ENCODE results near the gene HIVEP2. TPM values are rescaled to one million over a fixed set of nuclear protein-coding genes. Genes with fewer than 3 reads are reported as not detected.
A peak's percentile ranks its signal among the peaks of the same experiment; 100 is the strongest.

The HIVEP2 gene
- total RNA-seq, 2 experiments from 2014 or later = 30.2 to 35.4 TPM

GRCh38 chr6:142927271-142927580 is 17.8 kb downstream of the HIVEP2 start:
- no peaks in the 10 kb centered on the region for H3K27me3 Mint-ChIP-seq
- ChIA-PET CTCF (interaction anchor here (0.6 to 2.4 kb wide), 5 partner anchors 8 to 90 kb away, joined by 3 to 14 read pairs (median 3); no protein-coding TSS in a partner anchor), POLR2A (interaction anchor here (1.0 to 1.1 kb wide), 2 partner anchors 14 to 20 kb away, joined by 3 to 4 read pairs; no protein-coding TSS in a partner anchor)
- DNase-seq = no peak
- peaks cover 27% of the 10 kb centered on the region for H3K36me3 Mint-ChIP-seq (ENCODE audit: low read depth)
- H3K27ac Mint-ChIP-seq = peak overlapping the region; percentile 98
- no peaks in the 10 kb centered on the region for H3K9me3 Mint-ChIP-seq
- H3K4me3 Mint-ChIP-seq = peak overlapping the region; percentile 89
- peaks cover 49% of the 10 kb centered on the region for H3K4me1 Mint-ChIP-seq

DNA sequence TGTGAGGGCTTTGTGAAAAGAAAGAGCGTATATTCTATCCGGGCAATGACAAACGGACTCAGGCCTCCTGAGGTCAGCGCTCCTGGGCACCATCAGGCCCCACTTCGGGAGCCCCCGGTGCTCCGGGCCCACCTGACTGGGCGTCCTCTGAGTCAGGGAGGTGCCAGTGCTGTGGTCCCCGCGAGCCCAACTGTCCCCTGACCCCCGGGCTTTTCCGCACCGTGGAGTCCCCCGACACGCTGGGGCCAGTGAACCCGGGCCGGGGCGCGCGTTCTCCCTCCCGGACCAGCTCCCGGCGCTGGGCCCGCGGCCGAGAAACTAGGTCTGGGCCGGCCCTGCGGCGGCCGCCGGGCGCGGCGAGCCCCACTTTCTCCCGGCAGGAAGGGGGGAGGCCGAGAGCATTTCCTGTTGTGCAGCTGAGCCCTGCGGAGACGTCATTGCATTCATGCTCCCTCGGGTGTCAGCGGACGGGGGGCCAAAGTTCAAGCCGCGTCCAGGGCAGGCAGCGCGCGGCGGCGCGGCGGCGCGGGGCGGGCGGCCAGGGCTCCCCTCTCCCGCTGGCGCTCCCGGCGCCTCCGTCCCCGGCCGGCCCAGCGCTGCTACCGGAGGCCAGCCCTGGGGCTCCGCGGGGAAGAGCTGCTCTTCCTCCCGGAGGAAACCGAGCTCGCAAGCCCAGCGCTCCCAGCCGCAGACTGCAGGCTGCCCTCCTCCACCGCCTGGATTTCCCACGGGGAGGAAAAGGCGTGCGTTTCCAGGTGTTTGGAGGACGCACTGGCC is 18.3 kb downstream of the HIVEP2 start:
- peak overlapping the region; percentile 98 for H3K27ac Mint-ChIP-seq
- peaks cover 29% of the 10 kb centered on the region for H3K36me3 Mint-ChIP-seq (ENCODE audit: low read depth)
- no peaks in the 10 kb centered on the region for H3K9me3 Mint-ChIP-seq
- no peaks in the 10 kb centered on the region for H3K27me3 Mint-ChIP-seq
- ChIA-PET POLR2A (interaction anchor here (0.7 to 1.1 kb wide), 3 partner anchors 14 to 143 kb away, joined by 3 to 4 read pairs (median 3); no protein-coding TSS in a partner anchor), CTCF (interaction anchor here (0.6 to 2.4 kb wide), 5 partner anchors 9 to 90 kb away, joined by 3 to 14 read pairs (median 3); no protein-coding TSS in a partner anchor)
- H3K4me3 Mint-ChIP-seq = peak overlapping the region; percentile 89
- DNase-seq = peak; percentile 85
- H3K4me1 Mint-ChIP-seq = peaks cover 47% of the 10 kb centered on the region

GRCh38 chr6:142926177-142926493 is 18.8 kb downstream of the HIVEP2 start:
- Mint-ChIP-seq H3K4me1 (peaks cover 42% of the 10 kb centered on the region), H3K27me3 (no peaks in the 10 kb centered on the region), H3K36me3 (ENCODE audit: low read depth) (peaks cover 26% of the 10 kb centered on the region), H3K27ac (peak overlapping the region; percentile 98), H3K9me3 (no peaks in the 10 kb centered on the region), H3K4me3 (peak overlapping the region; percentile 89)
- POLR2A ChIA-PET = interaction anchor here (0.7 to 1.1 kb wide), 3 partner anchors 13 to 143 kb away, joined by 3 to 4 read pairs (median 3); no protein-coding TSS in a partner anchor
- no peak for DNase-seq
- CTCF ChIA-PET = interaction anchor here (2.4 kb wide), 1 partner anchor 9 kb away, joined by 14 read pairs; no protein-coding TSS in a partner anchor

- no peak for DNase-seq
- no peaks in the 10 kb centered on the region for H3K27me3 Mint-ChIP-seq
- CTCF ChIA-PET = interaction anchor here (2.4 kb wide), 1 partner anchor 10 kb away, joined by 14 read pairs; no protein-coding TSS in a partner anchor
- peak overlapping the region; percentile 42 for H3K4me3 Mint-ChIP-seq
- POLR2A ChIA-PET = interaction anchor here (0.7 kb wide), 1 partner anchor 144 kb away, joined by 3 read pairs; no protein-coding TSS in a partner anchor
- peaks cover 45% of the 10 kb centered on the region for H3K4me1 Mint-ChIP-seq
- peaks cover 28% of the 10 kb centered on the region for H3K36me3 Mint-ChIP-seq (ENCODE audit: low read depth)
- peak overlapping the region; percentile 98 for H3K27ac Mint-ChIP-seq
- H3K9me3 Mint-ChIP-seq = no peaks in the 10 kb centered on the region
These were observed 19.3 kb downstream of the HIVEP2 start for GRCh38 chr6:142925575-142926110.

- CTCF ChIA-PET = interaction anchor here (0.7 kb wide), 1 partner anchor 148 kb away, joined by 3 read pairs; no protein-coding TSS in a partner anchor
- POLR2A ChIA-PET = no interaction called here
- Mint-ChIP-seq H3K27me3 (no peaks in the 10 kb centered on the region), H3K4me3 (no peak overlapping the region), H3K9me3 (no peaks in the 10 kb centered on the region), H3K27ac (peak overlapping the region; percentile 61), H3K4me1 (peaks cover 66% of the 10 kb centered on the region), H3K36me3 (ENCODE audit: low read depth) (peaks cover 47% of the 10 kb centered on the region)
- no peak for DNase-seq
These were observed 26.5 kb downstream of the HIVEP2 start for GRCh38 chr6:142918339-142919042.

GRCh38 chr6:142916881-142917280 is 28.1 kb downstream of the HIVEP2 start:
- no peaks in the 10 kb centered on the region for H3K27me3 Mint-ChIP-seq
- ChIA-PET POLR2A (no interaction called here), CTCF (interaction anchor here (0.6 to 1.4 kb wide), 2 partner anchors 9 to 533 kb away, joined by 3 to 5 read pairs; no protein-coding TSS in a partner anchor)
- peaks cover 53% of the 10 kb centered on the region for H3K36me3 Mint-ChIP-seq (ENCODE audit: low read depth)
- peaks cover 78% of the 10 kb centered on the region for H3K4me1 Mint-ChIP-seq
- DNase-seq = no peak
- H3K4me3 Mint-ChIP-seq = no peak overlapping the region
- H3K9me3 Mint-ChIP-seq = no peaks in the 10 kb centered on the region
- no peak overlapping the region for H3K27ac Mint-ChIP-seq

GRCh38 chr6:142914937-142915697 is 29.9 kb downstream of the HIVEP2 start:
- CTCF ChIA-PET = no interaction called here
- Mint-ChIP-seq H3K9me3 (no peaks in the 10 kb centered on the region), H3K4me1 (peaks cover 84% of the 10 kb centered on the region), H3K27me3 (no peaks in the 10 kb centered on the region), H3K36me3 (ENCODE audit: low read depth) (peaks cover 49% of the 10 kb centered on the region), H3K4me3 (no peak overlapping the region), H3K27ac (peak overlapping the region; percentile 81)
- no peak for DNase-seq
- POLR2A ChIA-PET = no interaction called here

DNA sequence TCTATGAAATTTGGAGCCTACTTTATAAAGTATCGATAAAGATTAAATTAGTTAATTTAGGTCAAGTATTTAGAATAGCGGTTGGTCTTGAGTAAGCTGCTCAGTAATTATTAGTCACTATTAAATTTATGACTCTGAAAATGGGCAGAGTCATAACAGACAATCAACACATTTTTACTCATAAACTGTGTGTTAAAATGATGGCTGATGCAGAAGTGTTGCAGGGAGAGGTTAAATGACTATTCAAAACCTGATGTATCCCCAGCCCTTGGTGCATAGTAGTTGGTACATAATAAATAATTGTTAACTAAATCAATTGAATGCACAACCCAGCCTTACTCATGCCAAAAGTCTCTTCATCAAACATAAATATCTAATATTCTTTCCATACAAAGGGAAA is 30.6 kb downstream of the HIVEP2 start:
- H3K4me1 Mint-ChIP-seq = peaks cover 84% of the 10 kb centered on the region
- DNase-seq = no peak
- peaks cover 2% of the 10 kb centered on the region for H3K9me3 Mint-ChIP-seq
- H3K27ac Mint-ChIP-seq = peak overlapping the region; percentile 99
- CTCF ChIA-PET = interaction anchor here (0.6 kb wide), 2 partner anchors 174 to 1442 kb away, joined by 4 to 6 read pairs; no protein-coding TSS in a partner anchor
- H3K27me3 Mint-ChIP-seq = no peaks in the 10 kb centered on the region
- POLR2A ChIA-PET = no interaction called here
- peaks cover 52% of the 10 kb centered on the region for H3K36me3 Mint-ChIP-seq (ENCODE audit: low read depth)
- no peak overlapping the region for H3K4me3 Mint-ChIP-seq

DNA sequence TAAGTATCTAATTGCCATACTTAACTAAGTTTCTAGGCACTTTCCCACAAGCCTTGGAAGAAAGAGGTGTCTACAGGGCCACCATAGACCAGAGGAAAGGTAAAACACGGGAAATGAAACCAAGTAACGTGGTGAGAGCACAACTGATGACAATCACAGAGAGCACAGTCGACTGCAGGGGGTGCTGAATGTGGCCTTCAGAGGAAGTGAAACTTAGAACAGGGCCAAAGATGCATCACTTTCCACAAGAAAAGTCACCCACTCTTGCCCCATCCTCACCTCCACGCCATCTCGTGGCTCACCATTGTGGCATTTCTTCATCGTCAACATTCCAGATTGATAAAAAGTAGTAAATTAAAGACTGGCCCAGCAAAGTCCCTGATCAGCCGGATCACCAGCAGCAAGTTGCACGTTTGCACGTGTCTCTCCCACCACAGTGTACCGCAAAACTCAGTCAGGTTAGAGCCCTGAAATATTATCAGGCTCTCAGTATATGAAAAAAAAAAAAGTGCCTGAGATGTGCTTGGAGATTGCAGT is 31.4 kb downstream of the HIVEP2 start:
- Mint-ChIP-seq H3K27ac (peak overlapping the region; percentile 99), H3K4me1 (peaks cover 79% of the 10 kb centered on the region), H3K27me3 (no peaks in the 10 kb centered on the region), H3K9me3 (peaks cover 2% of the 10 kb centered on the region), H3K4me3 (peak overlapping the region; percentile 77), H3K36me3 (ENCODE audit: low read depth) (peaks cover 47% of the 10 kb centered on the region)
- CTCF ChIA-PET = interaction anchor here (0.6 to 0.8 kb wide), 3 partner anchors 14 to 1441 kb away, joined by 3 to 6 read pairs (median 4); no protein-coding TSS in a partner anchor
- DNase-seq = peak; percentile 83
- POLR2A ChIA-PET = interaction anchor here (0.8 kb wide), 1 partner anchor 13 kb away, joined by 3 read pairs; no protein-coding TSS in a partner anchor

GRCh38 chr6:142913036-142913510 is 31.9 kb downstream of the HIVEP2 start:
- peak overlapping the region; percentile 77 for H3K4me3 Mint-ChIP-seq
- POLR2A ChIA-PET = interaction anchor here (0.8 kb wide), 1 partner anchor 14 kb away, joined by 3 read pairs; no protein-coding TSS in a partner anchor
- peaks cover 3% of the 10 kb centered on the region for H3K9me3 Mint-ChIP-seq
- no peak for DNase-seq
- H3K27me3 Mint-ChIP-seq = no peaks in the 10 kb centered on the region
- CTCF ChIA-PET = interaction anchor here (0.9 kb wide), 1 partner anchor 30 kb away, joined by 3 read pairs; no protein-coding TSS in a partner anchor
- H3K27ac Mint-ChIP-seq = peak overlapping the region; percentile 99
- peaks cover 80% of the 10 kb centered on the region for H3K4me1 Mint-ChIP-seq
- peaks cover 44% of the 10 kb centered on the region for H3K36me3 Mint-ChIP-seq (ENCODE audit: low read depth)

- peak overlapping the region; percentile 99 for H3K27ac Mint-ChIP-seq
- no peaks in the 10 kb centered on the region for H3K27me3 Mint-ChIP-seq
- peaks cover 47% of the 10 kb centered on the region for H3K36me3 Mint-ChIP-seq (ENCODE audit: low read depth)
- H3K4me3 Mint-ChIP-seq = no peak overlapping the region
- ChIA-PET CTCF (interaction anchor here (0.7 kb wide), 1 partner anchor 10 kb away, joined by 4 read pairs; no protein-coding TSS in a partner anchor), POLR2A (no interaction called here)
- H3K4me1 Mint-ChIP-seq = peaks cover 85% of the 10 kb centered on the region
- DNase-seq = no peak
- H3K9me3 Mint-ChIP-seq = peaks cover 5% of the 10 kb centered on the region
These were observed 32.9 kb downstream of the HIVEP2 start for GRCh38 chr6:142912125-142912524.

All from activated CD4-positive, alpha-beta T cell treated with anti-CD3 and anti-CD28 coated beads, Interleukin-2, amount 10 ng/mL, durations not matched to agents 7 days and 5 days (primary cell).